T47D (cell line): ENCODE data around the gene HOXB5.

Experiments
- DNase-seq, 2 experiments: peaks; one replicate each; pipeline versions ENCODE4 v3.0.0 to v3.0.0-alpha.2; 2011 to 2012; ENCODE audit warnings: low read depth in 1 of 2, low spot score in 1 of 2
- JUND ChIP-seq: IDR thresholded peaks from 2 replicates; pipeline ENCODE4 v1.6.1; 2012; ENCODE audit warnings: low read depth
- in situ Hi-C: cut with HindIII; loops from 2 replicates; pipeline ENCODE4 v1.10.0; 2016; ENCODE audit warnings: low sequenced_read_pairs, low pct_unique_long_range_greater_than_20kb

HOXB5 gene

DNA sequence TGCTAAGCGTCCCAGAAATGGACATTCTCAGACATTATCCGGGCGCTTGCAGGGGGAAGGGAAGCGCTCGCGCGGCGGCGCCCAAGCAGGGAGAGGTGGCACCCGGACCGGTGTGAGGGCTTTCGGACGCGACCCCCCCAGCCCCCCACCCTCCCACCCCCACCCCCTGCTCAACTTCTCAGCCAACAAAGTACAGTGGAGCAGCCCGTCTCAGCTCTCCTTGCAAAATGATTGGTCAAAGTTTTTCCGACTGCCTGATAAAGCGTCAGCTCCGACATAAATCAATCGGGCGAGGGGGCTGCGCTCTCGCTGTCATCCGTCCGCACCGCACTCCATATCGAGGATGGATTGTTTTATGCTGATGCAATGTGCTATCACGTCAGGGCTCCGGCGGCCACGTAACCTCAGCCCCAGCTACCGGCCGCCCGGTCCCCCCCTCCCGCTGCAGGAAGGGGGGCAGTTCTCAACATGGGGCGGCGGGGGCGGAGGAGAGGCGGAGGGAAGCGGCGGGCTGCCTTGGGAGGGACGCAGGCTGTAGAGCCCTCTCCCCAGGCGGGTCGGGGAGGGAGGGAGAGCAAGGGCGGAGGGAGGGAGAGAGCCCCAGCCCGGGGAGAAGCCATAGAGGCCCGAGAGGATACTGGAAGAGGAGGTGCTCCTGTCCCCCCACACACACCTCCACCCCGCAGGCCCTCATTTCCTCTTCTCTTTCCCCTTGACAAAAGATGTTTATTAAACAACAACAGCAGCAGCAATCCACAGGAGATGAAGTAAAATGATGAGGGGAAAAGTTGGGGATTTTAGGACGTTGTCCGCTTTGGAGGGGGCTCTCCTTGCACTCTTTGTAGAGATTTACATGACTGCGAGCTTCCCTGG, 32.9 kb upstream of the HOXB5 start, which contains the start of gene HOXB9:
Gene HOXB9 (minus strand): TSS at position 114 of the 873 bp plus-strand sequence. CDS start 89 bp downstream, at position 25.
- TF ChIP-seq JUND = no peak
- DNase-seq = no peak
- in situ Hi-C loops = no loop called here

GRCh38 chr17:48625495-48626244, 32.1 kb upstream of the HOXB5 start:
- no peak for TF ChIP-seq JUND
- in situ Hi-C loops = no loop called here
- peak; percentile 63 to 92 for DNase-seq

DNA sequence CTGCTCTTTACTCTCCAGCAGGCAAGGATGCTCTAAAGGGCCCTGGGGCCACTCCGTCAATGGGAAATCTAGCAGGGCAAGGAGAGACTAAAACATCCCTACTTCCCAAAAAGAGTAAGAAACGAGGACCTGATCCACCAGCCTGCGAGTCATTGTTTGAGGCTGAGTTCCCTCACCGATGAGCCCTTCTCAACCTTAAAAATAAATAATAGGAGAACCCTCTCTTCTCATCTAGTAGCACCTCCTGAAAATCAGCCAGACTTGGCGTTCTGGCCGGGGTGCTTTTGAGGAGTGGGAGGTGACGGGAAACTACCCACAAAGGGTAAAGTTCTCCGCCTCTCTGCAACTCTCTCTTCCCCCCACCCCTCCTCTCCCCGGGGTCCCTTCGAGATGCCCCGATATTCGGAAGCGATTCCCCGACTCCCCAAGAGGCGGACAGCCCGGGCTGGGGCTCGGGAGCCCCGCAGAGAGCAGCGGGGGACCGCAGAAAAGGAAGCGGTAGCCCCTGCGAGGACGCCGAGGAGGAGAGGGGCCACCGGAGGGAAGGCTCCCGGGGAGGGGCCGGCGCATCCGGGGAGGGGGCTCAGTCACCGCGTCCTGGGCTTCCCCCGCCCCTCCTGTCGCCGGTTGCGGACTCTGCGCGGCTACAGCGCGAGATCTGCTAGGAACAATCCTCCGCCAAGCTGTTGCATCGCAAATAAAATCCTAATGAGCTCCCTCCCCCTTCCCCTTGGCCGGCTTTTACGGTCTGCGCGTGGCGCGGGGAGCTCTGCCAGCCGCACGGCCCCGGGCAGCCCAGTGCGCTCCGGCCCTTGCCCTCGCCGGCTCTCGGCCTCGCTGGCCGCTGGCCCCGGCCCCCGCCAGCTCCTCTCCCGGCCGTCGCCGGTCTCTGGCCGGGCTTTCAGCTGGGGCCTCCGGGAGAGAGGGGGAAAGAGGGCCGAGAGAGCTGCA, 31.2 kb upstream of the HOXB5 start:
- in situ Hi-C loops = no loop called here
- TF ChIP-seq JUND = no peak
- DNase-seq = peak; percentile 28 to 74

GRCh38 chr17:48624118-48624517, 30.5 kb upstream of the HOXB5 start:
- in situ Hi-C loops = no loop called here
- DNase-seq = no peak
- no peak for TF ChIP-seq JUND

- no peak for TF ChIP-seq JUND
- no peak for DNase-seq
- in situ Hi-C loops = no loop called here
These were observed 30.0 kb upstream of the HOXB5 start for GRCh38 chr17:48623583-48623982.

DNA sequence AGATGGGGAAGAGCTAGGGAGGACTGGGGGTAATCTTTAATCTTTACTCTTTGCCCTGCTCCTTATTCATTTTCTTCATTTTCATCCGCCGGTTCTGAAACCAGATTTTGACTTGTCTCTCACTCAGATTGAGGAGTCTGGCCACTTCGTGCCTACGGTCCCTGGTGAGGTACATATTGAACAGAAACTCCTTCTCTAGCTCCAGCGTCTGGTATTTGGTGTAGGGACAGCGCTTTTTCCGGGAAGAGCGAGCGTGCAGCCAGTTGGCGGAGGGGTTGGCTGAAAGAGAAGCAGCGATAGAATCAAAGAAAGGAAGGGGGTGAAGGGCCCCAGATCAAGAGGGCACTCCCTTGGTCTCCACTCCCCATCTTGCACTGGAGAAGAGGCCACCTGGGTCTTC, 29.3 kb upstream of the HOXB5 start:
- no peak for DNase-seq
- in situ Hi-C loops = no loop called here
- TF ChIP-seq JUND = no peak

- no peak for DNase-seq
- in situ Hi-C loops = no loop called here
- no peak for TF ChIP-seq JUND
These were observed 28.1 kb upstream of the HOXB5 start for GRCh38 chr17:48621410-48622392.

- TF ChIP-seq JUND = no peak
- no peak for DNase-seq
- in situ Hi-C loops = no loop called here
These were observed 27.0 kb upstream of the HOXB5 start for GRCh38 chr17:48620461-48621139.

GRCh38 chr17:48619826-48620449, 26.4 kb upstream of the HOXB5 start:
- TF ChIP-seq JUND = no peak
- DNase-seq = no peak

GRCh38 chr17:48618256-48618896, 24.8 kb upstream of the HOXB5 start:
- no peak for TF ChIP-seq JUND
- in situ Hi-C loops = no loop called here
- peak; percentile 89 to 100 for DNase-seq

More at GRCh38 chr17:48619826-48620449, 26.4 kb upstream of the HOXB5 start:
- in situ Hi-C loops = no loop called here
